Fibroblast of the aortic adventitia (primary cell): Measurements from ENCODE around the gene CPLANE1. TPM values are rescaled to one million over a fixed set of nuclear protein-coding genes. Genes with fewer than 3 reads are reported as not detected.

Experiments
- DNase-seq: peaks from one replicate; pipeline ENCODE4 v3.0.0-alpha.2; 2010; ENCODE audit warnings: low read depth
- H3K4me3 ChIP-seq: 2 replicates; pipeline ENCODE4 v1.5.1; 2011; ENCODE audit warnings: low read depth, mild to moderate bottlenecking, control low read depth, low read length, moderate library complexity
- CTCF ChIP-seq: IDR thresholded peaks from 2 replicates; pipeline ENCODE4 v1.5.1; 2011; ENCODE audit warnings: mild to moderate bottlenecking, low read length, control low read depth, inconsistent platforms; ENCODE audit not compliant: insufficient read depth
- total RNA-seq: library from RNA; depleted of rRNA; stranded (reverse); fragments of >200 nt; gene quantifications from 2 replicates; pipeline ENCODE4 v1.2.3, GENCODE V29; 2012; ENCODE audit warnings: low replicate concordance

Gene CPLANE1
- total RNA-seq, 1 donor = 37.4 TPM

GRCh38 chr5:37254581-37254980 is 5.4 kb upstream of the CPLANE1 start:
- H3K4me3 ChIP-seq = no peak overlapping the region
- no peak for TF ChIP-seq CTCF
- no peak for DNase-seq

- H3K4me3 ChIP-seq = no peak overlapping the region
- TF ChIP-seq CTCF = no peak
- no peak for DNase-seq
Observed at GRCh38 chr5:37251665-37252064, 2.5 kb upstream of the CPLANE1 start.

DNA sequence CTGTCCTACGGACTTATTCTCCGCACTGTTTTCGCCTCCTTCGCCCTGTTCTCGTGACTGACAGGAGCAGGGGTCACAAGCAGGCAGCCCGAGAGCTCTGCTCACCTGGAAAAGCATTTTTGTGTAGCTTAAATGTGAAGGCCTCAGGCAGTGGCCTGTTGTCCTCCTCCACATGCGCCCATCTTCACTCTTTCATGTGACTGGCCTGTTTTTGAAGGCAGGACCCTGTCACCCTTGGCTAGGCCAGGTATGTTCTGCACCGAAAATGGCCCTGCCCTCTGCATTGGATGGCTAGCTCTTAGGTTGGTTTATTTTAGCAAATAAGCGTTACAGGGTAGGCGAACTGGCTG is 614 bp upstream of the CPLANE1 start:
- TF ChIP-seq CTCF = no peak
- no peak for DNase-seq
- H3K4me3 ChIP-seq = peak overlapping the region; percentile 84

GRCh38 chr5:37248421-37248969 is 681 bp downstream of the CPLANE1 start:
- H3K4me3 ChIP-seq = peak overlapping the region; percentile 84
- peak; percentile 25 for DNase-seq
- no peak for TF ChIP-seq CTCF

DNA sequence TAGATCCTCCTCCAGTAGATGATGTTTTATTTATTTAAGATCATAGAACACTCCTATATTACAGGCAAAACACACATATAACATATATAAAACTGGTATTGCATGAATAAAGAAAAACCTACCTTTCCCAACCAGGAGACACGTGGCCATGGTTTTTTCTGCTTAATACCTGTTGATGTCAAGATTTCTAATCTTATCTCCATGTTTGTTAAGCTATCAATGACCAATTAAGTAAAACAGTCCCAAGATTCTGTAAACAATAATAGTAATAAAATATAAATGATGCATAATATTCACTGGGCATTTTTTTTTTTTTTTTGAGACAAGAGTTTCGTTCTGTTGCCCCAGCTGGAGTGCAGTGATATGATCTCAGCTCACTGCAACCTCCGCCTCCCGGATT is 1.7 kb downstream of the CPLANE1 start:
- TF ChIP-seq CTCF = no peak
- H3K4me3 ChIP-seq = no peak overlapping the region
- no peak for DNase-seq

DNA sequence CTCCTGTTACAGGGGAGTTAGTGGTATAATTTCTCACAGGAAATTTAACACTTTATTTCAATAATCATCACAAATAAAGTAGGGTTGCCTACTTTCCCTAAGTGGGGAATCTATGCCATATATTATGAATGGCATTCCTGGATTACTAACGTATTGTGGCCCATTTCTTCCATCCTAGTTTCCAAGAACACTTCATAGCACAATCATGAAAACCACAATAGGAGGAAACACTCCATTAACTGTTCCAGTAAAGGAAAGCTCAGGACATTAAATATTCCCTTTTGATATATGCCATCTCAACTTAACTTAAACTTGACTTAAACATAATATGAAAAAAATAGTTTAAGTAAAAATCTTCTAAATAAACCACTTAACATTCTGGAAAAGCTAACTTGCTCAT is 2.1 kb downstream of the CPLANE1 start:
- no peak overlapping the region for H3K4me3 ChIP-seq
- no peak for TF ChIP-seq CTCF
- DNase-seq = no peak

DNA sequence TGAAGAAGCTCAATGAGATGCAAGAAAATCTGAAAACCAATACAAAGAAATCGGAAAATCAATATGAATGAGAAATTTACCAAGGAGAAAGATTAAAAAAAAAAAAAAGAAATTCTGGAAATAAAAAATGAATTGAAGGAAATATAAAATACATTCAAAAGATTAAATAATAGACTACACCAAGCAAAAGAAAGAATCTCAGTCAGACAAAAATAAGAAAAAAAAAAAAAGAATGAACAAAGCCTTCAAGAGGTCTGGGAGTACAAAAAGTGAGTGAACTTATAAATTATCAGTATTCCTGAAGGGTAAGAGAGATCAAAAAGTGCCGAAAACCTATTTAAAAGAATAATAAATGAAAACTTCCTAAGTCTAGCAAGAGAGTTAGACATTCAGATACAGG is 14.9 kb downstream of the CPLANE1 start:
- H3K4me3 ChIP-seq = no peak overlapping the region
- TF ChIP-seq CTCF = no peak
- DNase-seq = no peak
